SHP77 (cell line): ENCODE data around the gene CXCL17.
A peak's percentile ranks its signal among the peaks of the same experiment; 100 is the strongest.
"Not testable (repeated sequence)": the region's sequence is repeated elsewhere in the genome, so short reads cannot be mapped to it uniquely, and the experiment has no call there.

Experiments
- DNase-seq, 2 experiments: peaks; one replicate each; lab custom pipeline; 2025; lab: John Stamatoyannopoulos, UW

CXCL17 gene

GRCh38 chr19:42465827-42466280 is 23.1 kb upstream of the CXCL17 start:
- no peak for DNase-seq

GRCh38 chr19:42461700-42462324 is 19.1 kb upstream of the CXCL17 start:
- DNase-seq: no peak

- DNase-seq: not testable (repeated sequence)
Measured at GRCh38 chr19:42461231-42461630, 18.5 kb upstream of the CXCL17 start.

- no peak for DNase-seq
Measured at GRCh38 chr19:42459926-42460325, 17.2 kb upstream of the CXCL17 start.

GRCh38 chr19:42455621-42456081 is 12.9 kb upstream of the CXCL17 start:
- DNase-seq: no peak

- no peak for DNase-seq
Measured at GRCh38 chr19:42455086-42455485, 12.3 kb upstream of the CXCL17 start.

GRCh38 chr19:42452590-42452989 is 9.8 kb upstream of the CXCL17 start:
- no peak for DNase-seq

- DNase-seq: peak; percentile 63 to 78
Measured at GRCh38 chr19:42450314-42450934, 7.7 kb upstream of the CXCL17 start.

- not testable (repeated sequence) for DNase-seq
Measured at GRCh38 chr19:42448306-42448705, 5.6 kb upstream of the CXCL17 start.

- DNase-seq: no peak
Measured at GRCh38 chr19:42445948-42446347, 3.2 kb upstream of the CXCL17 start.

- DNase-seq: no peak
Measured at GRCh38 chr19:42443944-42444398, 1.2 kb upstream of the CXCL17 start.

GRCh38 chr19:42441049-42441445 is 1.7 kb downstream of the CXCL17 start:
- no peak for DNase-seq

GRCh38 chr19:42440357-42441048 is 2.2 kb downstream of the CXCL17 start:
- peak; percentile 23 to 63 for DNase-seq

- no peak for DNase-seq
Measured at GRCh38 chr19:42436006-42436405, 6.7 kb downstream of the CXCL17 start.

- DNase-seq: no peak
Measured at GRCh38 chr19:42435316-42435715, 7.4 kb downstream of the CXCL17 start.

GRCh38 chr19:42433503-42434260 is 9.1 kb downstream of the CXCL17 start:
- peak; percentile 9 to 36 for DNase-seq

- no peak for DNase-seq
Measured at GRCh38 chr19:42431486-42431885, 11.3 kb downstream of the CXCL17 start.

- DNase-seq: no peak
Measured at GRCh38 chr19:42428676-42429075, 14.1 kb downstream of the CXCL17 start.

- no peak for DNase-seq
Measured at GRCh38 chr19:42427313-42427712, 15.4 kb downstream of the CXCL17 start, which contains the start of gene LIPE. LIPE (minus strand) TSS chr19:42427388; CDS start chr19:42427149, 239 bp downstream.

- DNase-seq: no peak
Measured at GRCh38 chr19:42426643-42427042, 16.1 kb downstream of the CXCL17 start.

- no peak for DNase-seq
Measured at GRCh38 chr19:42424712-42425131, 18.0 kb downstream of the CXCL17 start.

- DNase-seq: no peak
Measured at GRCh38 chr19:42424345-42424707, 18.4 kb downstream of the CXCL17 start.
